Chondrocyte (in vitro differentiated cells): ENCODE measurements around the gene CNTN6. TPM values are rescaled to one million over a fixed set of nuclear protein-coding genes. Genes with fewer than 3 reads are reported as not detected.

ENCODE experiments used
- DNase-seq: peaks from one replicate; pipeline ENCODE4 v3.0.0; 2021; ENCODE audit warnings: mixed read lengths, low spot score
- H3K27ac Mint-ChIP-seq: one replicate; pipeline ENCODE4 v1.8.0; 2021; ENCODE audit warnings: mild to moderate bottlenecking, moderate library complexity, mixed read lengths; ENCODE audit not compliant: unreplicated experiment
- H3K27me3 Mint-ChIP-seq: 2 replicates; pipeline ENCODE4 v1.8.0; 2021; ENCODE audit warnings: low read depth, mixed read lengths
- H3K36me3 Mint-ChIP-seq: 2 replicates; pipeline ENCODE4 v1.8.0; 2021; ENCODE audit warnings: low read depth, mixed read lengths
- H3K4me1 Mint-ChIP-seq: 2 replicates; pipeline ENCODE4 v1.8.0; 2021; ENCODE audit warnings: low read depth, mild to moderate bottlenecking, mixed read lengths
- H3K4me3 Mint-ChIP-seq: one replicate; pipeline ENCODE4 v1.8.0; 2021; ENCODE audit warnings: mild to moderate bottlenecking, moderate library complexity, mixed read lengths; ENCODE audit not compliant: unreplicated experiment
- H3K9me3 Mint-ChIP-seq: 2 replicates; pipeline ENCODE4 v1.8.0; 2021; ENCODE audit warnings: low read depth, mixed read lengths
- CTCF ChIP-seq: fragments of 200-600 bp; sonication (generic); IDR thresholded peaks from 2 replicates; pipeline ENCODE4 v1.5.0; 2021; ENCODE audit warnings: antibody characterized with exemption, mild to moderate bottlenecking, moderate library complexity
- total RNA-seq: library from RNA; stranded (reverse); gene quantifications from 3 replicates; pipeline ENCODE4 v1.2.1, GENCODE V29; 2021

The CNTN6 gene
- total RNA-seq, 1 donor from 2014 or later: 2.2 TPM

- no peaks in the 10 kb centered on the region for H3K4me1 Mint-ChIP-seq
- DNase-seq: no peak
- TF ChIP-seq CTCF: no peak
- H3K36me3 Mint-ChIP-seq: peaks cover 1% of the 10 kb centered on the region
- peaks cover 2% of the 10 kb centered on the region for H3K9me3 Mint-ChIP-seq
- H3K27me3 Mint-ChIP-seq: no peaks in the 10 kb centered on the region
- no peak overlapping the region for H3K4me3 Mint-ChIP-seq
- H3K27ac Mint-ChIP-seq: no peak overlapping the region
Measured at GRCh38 chr3:1117843-1118473, 25.1 kb downstream of the CNTN6 start.

GRCh38 chr3:1131166-1131565, 38.3 kb downstream of the CNTN6 start:
- no peak overlapping the region for H3K4me3 Mint-ChIP-seq
- no peak for TF ChIP-seq CTCF
- H3K4me1 Mint-ChIP-seq: peaks cover 12% of the 10 kb centered on the region
- H3K36me3 Mint-ChIP-seq: no peaks in the 10 kb centered on the region
- H3K9me3 Mint-ChIP-seq: no peaks in the 10 kb centered on the region
- DNase-seq: no peak
- no peak overlapping the region for H3K27ac Mint-ChIP-seq
- H3K27me3 Mint-ChIP-seq: no peaks in the 10 kb centered on the region

DNA sequence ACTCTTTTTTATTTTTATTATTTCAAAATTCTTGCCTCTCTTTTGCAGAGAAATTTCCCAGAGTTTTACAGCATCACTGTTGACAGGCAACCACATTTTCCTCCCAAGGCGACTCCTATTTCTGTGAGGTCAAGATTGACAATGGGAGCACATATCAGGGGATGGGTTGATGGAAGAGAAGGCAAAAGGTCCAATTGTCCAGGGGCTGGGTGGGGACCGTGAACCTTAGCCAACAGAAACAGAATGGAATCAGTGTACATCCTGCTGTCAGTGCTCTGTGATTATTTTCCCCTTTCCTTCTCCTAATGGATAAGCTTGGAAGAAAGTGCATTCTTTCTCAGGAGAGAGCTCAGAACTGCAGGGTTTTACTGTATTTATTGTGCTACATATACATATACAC, 42.4 kb downstream of the CNTN6 start:
- TF ChIP-seq CTCF: no peak
- Mint-ChIP-seq H3K36me3 (no peaks in the 10 kb centered on the region), H3K27ac (no peak overlapping the region), H3K27me3 (no peaks in the 10 kb centered on the region), H3K4me1 (peaks cover 16% of the 10 kb centered on the region), H3K9me3 (no peaks in the 10 kb centered on the region), H3K4me3 (no peak overlapping the region)
- DNase-seq: no peak

DNA sequence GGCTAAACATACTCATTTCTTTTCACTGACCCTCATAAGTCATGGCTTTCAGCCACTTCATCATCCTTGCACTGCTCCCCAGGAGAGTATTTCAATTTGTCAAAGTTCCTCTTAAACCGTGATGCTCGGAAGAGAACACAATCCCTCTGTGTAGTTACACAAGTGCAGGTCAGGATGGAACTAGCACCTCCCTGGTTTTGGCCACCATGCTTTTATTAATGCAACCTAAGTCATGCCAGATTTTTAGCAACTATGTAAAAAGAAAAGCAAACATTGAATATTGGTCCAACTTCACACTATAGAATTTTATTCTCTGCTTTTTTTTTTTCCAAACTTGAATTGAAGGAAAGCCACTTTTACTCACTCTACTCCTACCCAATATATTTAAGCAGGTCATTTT, 45.2 kb downstream of the CNTN6 start:
- Mint-ChIP-seq H3K27me3 (no peaks in the 10 kb centered on the region), H3K4me1 (peaks cover 16% of the 10 kb centered on the region), H3K27ac (no peak overlapping the region), H3K36me3 (no peaks in the 10 kb centered on the region), H3K4me3 (no peak overlapping the region), H3K9me3 (no peaks in the 10 kb centered on the region)
- no peak for TF ChIP-seq CTCF
- DNase-seq: no peak

GRCh38 chr3:1139071-1139470, 46.2 kb downstream of the CNTN6 start:
- Mint-ChIP-seq H3K36me3 (no peaks in the 10 kb centered on the region), H3K27ac (no peak overlapping the region), H3K4me1 (peaks cover 16% of the 10 kb centered on the region), H3K4me3 (no peak overlapping the region), H3K27me3 (no peaks in the 10 kb centered on the region), H3K9me3 (no peaks in the 10 kb centered on the region)
- DNase-seq: no peak
- no peak for TF ChIP-seq CTCF
